B cell (primary cell): ENCODE measurements around the gene GPC5. TPM values are rescaled to one million over a fixed set of nuclear protein-coding genes. Genes with fewer than 3 reads are reported as not detected.

Experiments used
- ATAC-seq: fragments of 200-7000 bp; cut with Tn5 transposase; one replicate; pipeline ENCODE4 v1.10.0; 2021; ENCODE audit warnings: low read depth, mild to moderate bottlenecking, moderate number of reproducible peaks, moderate library complexity
- CTCF ChIA-PET: fragments of 350-600 bp; sonication (Branson Sonifier 250); formaldehyde crosslinking; loops from one replicate; lab custom pipeline; 2021; ENCODE audit warnings: antibody characterized with exemption, inconsistent platforms; lab: Charles Lee
- POLR2A ChIA-PET: fragments of 350-600 bp; sonication (Branson Sonifier 250); formaldehyde crosslinking; loops from one replicate; lab custom pipeline; 2021; ENCODE audit warnings: antibody characterized with exemption; lab: Charles Lee
- DNase-seq: peaks from one replicate; pipeline ENCODE4 v3.0.0; 2013
- H2AFZ ChIP-seq: 2 replicates; pipeline ENCODE4 v1.6.1; 2012; ENCODE audit warnings: mild to moderate bottlenecking, low read depth, low read length; ENCODE audit not compliant: insufficient read depth, poor library complexity, severe bottlenecking
- H3K27ac ChIP-seq, 2 donors: 1 replicate in 1 of 2; 2 replicates in 1 of 2; pipeline ENCODE4 v1.5.1; 2012 to 2013; ENCODE audit warnings: low read length in 2 of 2, mild to moderate bottlenecking in 2 of 2, moderate library complexity in 1 of 2
- H3K27me3 ChIP-seq, 4 experiments: fragments of 200-600 bp in 1 of 4; sonication (generic) in 1 of 4; replicated peaks in 1 of 4; 1 replicate in 2 of 4; 2 replicates in 2 of 4; pipeline versions ENCODE4 v1.6.1 to v1.7.0; 2013 to 2016; ENCODE audit warnings: low read length in 3 of 4, mild to moderate bottlenecking in 2 of 4, mixed read lengths in 1 of 4, moderate library complexity in 1 of 4; ENCODE audit not compliant: insufficient read depth in 4 of 4, control insufficient read depth in 3 of 4; ENCODE audit errors: control extremely low read depth in 1 of 4
- H3K36me3 ChIP-seq, 2 experiments: replicated peaks in 1 of 2; 1 replicate in 1 of 2; 2 replicates in 1 of 2; pipeline versions ENCODE4 v1.6.1 to v1.7.1; 2013; ENCODE audit warnings: low read length in 1 of 2; ENCODE audit not compliant: insufficient read depth in 2 of 2, control insufficient read depth in 1 of 2; ENCODE audit errors: control extremely low read depth in 1 of 2, extremely low read depth in 1 of 2
- H3K4me1 ChIP-seq, 2 donors: fragments of 200-600 bp in 1 of 2; sonication (generic) in 1 of 2; 1 replicate in 1 of 2; 2 replicates in 1 of 2; pipeline versions ENCODE4 v1.5.1 to v1.6.1; 2013 to 2017; ENCODE audit warnings: low read length in 2 of 2; ENCODE audit not compliant: control insufficient read depth in 2 of 2, insufficient read depth in 2 of 2
- H3K4me2 ChIP-seq: replicated peaks from 2 replicates; pipeline ENCODE3; 2012; ENCODE audit warnings: mild to moderate bottlenecking, low read depth, low read length; ENCODE audit not compliant: poor library complexity, severe bottlenecking
- H3K4me3 ChIP-seq, 5 experiments: fragments of 200-600 bp in 1 of 5; sonication (generic) in 1 of 5; 1 replicate in 3 of 5; 2 replicates in 2 of 5; pipeline versions ENCODE4 v1.5.1 to v1.7.0; 2011 to 2016; ENCODE audit warnings: low read length in 4 of 5, mild to moderate bottlenecking in 4 of 5, low read depth in 2 of 5, control low read depth in 1 of 5, moderate library complexity in 1 of 5; ENCODE audit not compliant: insufficient read depth in 1 of 5; ENCODE audit errors: control extremely low read depth in 1 of 5, extremely low read depth in 1 of 5
- H3K79me2 ChIP-seq: fragments of 200-600 bp; sonication (generic); one replicate; pipeline ENCODE4 v1.6.0; 2016; ENCODE audit warnings: low read length; ENCODE audit not compliant: control insufficient read depth, insufficient read depth
- H3K9ac ChIP-seq: fragments of 200-600 bp; sonication (generic); 2 replicates; pipeline ENCODE4 v1.6.1; 2017; ENCODE audit warnings: mild to moderate bottlenecking, low read length, moderate library complexity
- H3K9me3 ChIP-seq, 3 donors: one replicate each; pipeline versions ENCODE4 v1.6.1 to v1.7.1; 2013; ENCODE audit warnings: low read length in 2 of 3; ENCODE audit not compliant: control insufficient read depth in 2 of 3, insufficient read depth in 1 of 3; ENCODE audit errors: control extremely low read depth in 1 of 3
- H4K20me1 ChIP-seq: 2 replicates; pipeline ENCODE4 v1.6.0; 2012; ENCODE audit warnings: mild to moderate bottlenecking, low read length; ENCODE audit not compliant: insufficient read depth, control insufficient read depth, poor library complexity, severe bottlenecking
- H3K27ac Mint-ChIP-seq: one replicate; pipeline ENCODE4 v1.8.0; 2021; ENCODE audit warnings: mixed read lengths
- H3K27me3 Mint-ChIP-seq: one replicate; pipeline ENCODE4 v1.8.0; 2021; ENCODE audit warnings: mixed read lengths
- H3K4me1 Mint-ChIP-seq: one replicate; pipeline ENCODE4 v1.8.0; 2021; ENCODE audit warnings: mixed read lengths
- H3K4me3 Mint-ChIP-seq: one replicate; pipeline ENCODE4 v1.8.0; 2021; ENCODE audit warnings: mixed read lengths
- H3K9me3 Mint-ChIP-seq: one replicate; pipeline ENCODE4 v1.8.0; 2022; ENCODE audit warnings: mixed read lengths; ENCODE audit not compliant: insufficient read depth
- EZH2 ChIP-seq: IDR thresholded peaks from 2 replicates; pipeline ENCODE4 v1.6.1; 2012; ENCODE audit warnings: borderline replicate concordance, low read depth, mild to moderate bottlenecking, moderate library complexity, low read length; ENCODE audit not compliant: insufficient read depth, poor library complexity, severe bottlenecking
- WGBS: methylation state at CpG from one replicate; pipeline ENCODE4 v1.1.5; 2013; ENCODE audit warnings: missing lambda C conversion rate; ENCODE audit not compliant: insufficient coverage; 5-methylcytosine and 5-hydroxymethylcytosine counted together
- intact Hi-C: fragments of 100-400 bp; cut with micrococcal nuclease; formaldehyde crosslinking; loops from one replicate; pipeline ENCODE4 v1.10.0; 2022
- polyA plus RNA-seq: library from polyadenylated mRNA; depleted of rRNA; stranded (reverse); fragments of >200 nt; gene quantifications from 2 replicates; pipeline ENCODE4 v1.2.3, GENCODE V29; 2012
- total RNA-seq, 2 donors: library from RNA; stranded (reverse); fragments of 120-200 nt in 1 of 2; gene quantifications; 1 replicate in 1 of 2; 2 replicates in 1 of 2; pipeline versions ENCODE4 v1.2.3 to v1.2.4, GENCODE V29; 2013 to 2022
- TF ChIP-seq, protein P1 (sequence below): fragments of 200-600 bp; IDR thresholded peaks from one replicate; pipeline ENCODE4 v1.8.0; 2022; ENCODE audit warnings: antibody characterized with exemption, mild to moderate bottlenecking

The GPC5 gene
- total and polyA plus RNA-seq, 2 donors (not counting 1 experiment from before 2014, with no cell fraction given), result 0.15 to 0.30 TPM

DNA sequence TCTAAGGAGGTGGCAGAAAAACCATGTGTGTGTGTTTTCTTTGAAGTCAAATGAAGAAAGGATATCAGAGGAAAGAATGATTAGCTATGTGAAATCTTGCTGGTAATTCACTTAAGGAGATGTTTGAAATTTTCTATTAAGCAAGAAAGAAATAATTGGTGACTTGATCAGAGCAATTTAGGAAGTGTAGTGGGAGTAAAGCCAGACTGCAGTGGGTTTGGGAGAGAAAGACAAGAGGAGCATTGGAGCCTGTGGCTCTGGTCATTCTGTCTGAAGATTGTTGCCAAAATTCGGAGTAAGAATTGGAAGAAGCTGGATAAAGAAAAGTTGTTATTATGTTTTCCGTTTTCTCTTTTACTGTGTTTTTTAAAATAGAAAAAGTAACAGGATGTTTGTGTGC is 640.5 kb downstream of the GPC5 start:
- no peaks in the 10 kb centered on the region for H3K79me2 ChIP-seq
- 100% methylated on average over 1 of the region's 2 CpGs for WGBS
- H3K27ac ChIP-seq, result no peak overlapping the region
- H3K9me3 ChIP-seq, result no peaks in the 10 kb centered on the region
- H3K4me2 ChIP-seq, result no peak overlapping the region
- ChIA-PET POLR2A (no interaction called here), CTCF (no interaction called here)
- H3K36me3 ChIP-seq, result no peaks in the 10 kb centered on the region
- no peak overlapping the region for H3K27ac Mint-ChIP-seq
- H3K4me1 Mint-ChIP-seq, result no peaks in the 10 kb centered on the region
- H3K27me3 ChIP-seq, result no peaks in the 10 kb centered on the region
- intact Hi-C loops, result no loop called here
- H3K4me3 ChIP-seq, result no peak overlapping the region
- H3K4me3 Mint-ChIP-seq, result no peak overlapping the region
- ATAC-seq, result no peak
- H3K9me3 Mint-ChIP-seq, result peaks cover 4% of the 10 kb centered on the region
- H2AFZ ChIP-seq, result no peak overlapping the region
- DNase-seq, result no peak
- H3K4me1 ChIP-seq, result no peaks in the 10 kb centered on the region
- no peaks in the 10 kb centered on the region for H4K20me1 ChIP-seq
- no peak overlapping the region for H3K9ac ChIP-seq
- no peaks in the 10 kb centered on the region for H3K27me3 Mint-ChIP-seq
- TF ChIP-seq, protein P1, sequence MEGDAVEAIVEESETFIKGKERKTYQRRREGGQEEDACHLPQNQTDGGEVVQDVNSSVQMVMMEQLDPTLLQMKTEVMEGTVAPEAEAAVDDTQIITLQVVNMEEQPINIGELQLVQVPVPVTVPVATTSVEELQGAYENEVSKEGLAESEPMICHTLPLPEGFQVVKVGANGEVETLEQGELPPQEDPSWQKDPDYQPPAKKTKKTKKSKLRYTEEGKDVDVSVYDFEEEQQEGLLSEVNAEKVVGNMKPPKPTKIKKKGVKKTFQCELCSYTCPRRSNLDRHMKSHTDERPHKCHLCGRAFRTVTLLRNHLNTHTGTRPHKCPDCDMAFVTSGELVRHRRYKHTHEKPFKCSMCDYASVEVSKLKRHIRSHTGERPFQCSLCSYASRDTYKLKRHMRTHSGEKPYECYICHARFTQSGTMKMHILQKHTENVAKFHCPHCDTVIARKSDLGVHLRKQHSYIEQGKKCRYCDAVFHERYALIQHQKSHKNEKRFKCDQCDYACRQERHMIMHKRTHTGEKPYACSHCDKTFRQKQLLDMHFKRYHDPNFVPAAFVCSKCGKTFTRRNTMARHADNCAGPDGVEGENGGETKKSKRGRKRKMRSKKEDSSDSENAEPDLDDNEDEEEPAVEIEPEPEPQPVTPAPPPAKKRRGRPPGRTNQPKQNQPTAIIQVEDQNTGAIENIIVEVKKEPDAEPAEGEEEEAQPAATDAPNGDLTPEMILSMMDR, result no peak
- TF ChIP-seq EZH2, result no peak

DNA sequence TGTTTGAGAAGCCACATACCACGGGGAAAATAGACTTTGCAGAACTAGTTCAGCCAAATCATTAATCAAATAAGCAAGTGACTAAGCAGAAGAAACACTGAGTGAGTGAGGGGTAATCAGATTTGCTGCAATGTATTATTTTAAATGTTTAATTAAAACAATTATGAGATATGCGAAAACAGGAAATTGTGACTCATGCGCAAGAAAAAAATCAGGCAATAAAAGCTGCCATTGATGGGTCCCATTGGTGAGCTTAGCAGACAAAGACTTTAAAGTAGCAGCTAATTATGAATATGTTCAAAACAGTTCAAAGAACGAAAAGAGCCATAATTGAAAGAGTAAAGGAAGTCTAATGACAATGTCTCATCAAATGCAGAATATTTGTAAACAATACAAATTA is 644.1 kb downstream of the GPC5 start:
- no peaks in the 10 kb centered on the region for H3K79me2 ChIP-seq
- no peak overlapping the region for H3K4me2 ChIP-seq
- no peaks in the 10 kb centered on the region for H3K4me1 ChIP-seq
- H3K9ac ChIP-seq, result no peak overlapping the region
- no peak overlapping the region for H2AFZ ChIP-seq
- POLR2A ChIA-PET, result no interaction called here
- no peaks in the 10 kb centered on the region for H4K20me1 ChIP-seq
- ATAC-seq, result no peak
- H3K27me3 Mint-ChIP-seq, result no peaks in the 10 kb centered on the region
- WGBS, result 100% methylated on average over 2 of the region's 4 CpGs
- no peak for DNase-seq
- CTCF ChIA-PET, result no interaction called here
- no peaks in the 10 kb centered on the region for H3K4me1 Mint-ChIP-seq
- peaks cover 4% of the 10 kb centered on the region for H3K9me3 Mint-ChIP-seq
- H3K27ac Mint-ChIP-seq, result no peak overlapping the region
- H3K4me3 ChIP-seq, result no peak overlapping the region
- H3K27me3 ChIP-seq, result no peaks in the 10 kb centered on the region
- intact Hi-C loops, result no loop called here
- H3K9me3 ChIP-seq, result no peaks in the 10 kb centered on the region
- TF ChIP-seq EZH2, result no peak
- TF ChIP-seq, protein P1, result no peak
- H3K27ac ChIP-seq, result no peak overlapping the region
- no peak overlapping the region for H3K4me3 Mint-ChIP-seq
- H3K36me3 ChIP-seq, result no peaks in the 10 kb centered on the region
